Measurements from ENCODE around the gene EN1.

GRCh38 chr2:118822572-118822971 lies 24.9 kb downstream of the EN1 start:
- no peak for TF ChIP-seq CTCF (IDR thresholded peaks at IDR 0.05)
- TF ChIP-seq POLR2AphosphoS5 (IDR thresholded peaks at IDR 0.05) = no peak
- TF ChIP-seq POLR2A (IDR thresholded peaks at IDR 0.05) = no peak
